Endothelial cell of umbilical vein (primary cell): ENCODE measurements around the gene RBKS. TPM values are rescaled to one million over a fixed set of nuclear protein-coding genes. Genes with fewer than 3 reads are reported as not detected.

Source experiments
- BruUV-seq: library from RNA; stranded (reverse); fragments of 400-500 nt; replicated peaks from 2 replicates; lab custom pipeline; 2021; lab: Mats Ljungman, UMichigan
- CTCF ChIA-PET: fragments of 300-600, 350-600 bp; sonication (Branson Sonifier 250); formaldehyde crosslinking; loops from one replicate; lab custom pipeline; 2021; ENCODE audit warnings: antibody characterized with exemption, inconsistent platforms; lab: Charles Lee
- POLR2A ChIA-PET: fragments of 300-600, 350-600 bp; sonication (Branson Sonifier 250); formaldehyde crosslinking; loops from one replicate; lab custom pipeline; 2021; ENCODE audit warnings: antibody characterized with exemption, inconsistent platforms; lab: Charles Lee
- DNase-seq: peaks from one replicate; pipeline ENCODE4 v3.0.0-alpha.2; 2011; ENCODE audit warnings: low read depth, low spot score
- FAIRE-seq: peaks from 2 replicates; lab custom pipeline; 2011; peaks lifted over from hg19 to GRCh38; lab: Jason Lieb, UNC
- H2AFZ ChIP-seq: 2 replicates; pipeline ENCODE4 v1.6.0; 2012; ENCODE audit warnings: low read depth, low read length, control low read depth, inconsistent platforms
- H3K27ac ChIP-seq: 2 replicates; pipeline ENCODE4 v1.5.1; 2011; ENCODE audit warnings: low read depth, mild to moderate bottlenecking, control low read depth, low read length, moderate library complexity; ENCODE audit not compliant: insufficient read depth
- H3K27me3 ChIP-seq, 2 experiments: 2 replicates each; pipeline versions ENCODE4 v1.6.0 to v1.6.1; 2011; ENCODE audit warnings: low read length in 2 of 2, mixed read lengths in 1 of 2; ENCODE audit not compliant: control insufficient read depth in 2 of 2, insufficient read depth in 2 of 2
- H3K36me3 ChIP-seq, 2 experiments: 2 replicates in 1 of 2; 3 replicates in 1 of 2; pipeline ENCODE4 v1.5.1; 2011; ENCODE audit warnings: low read length in 2 of 2, mild to moderate bottlenecking in 1 of 2, moderate library complexity in 1 of 2; ENCODE audit not compliant: control insufficient read depth in 2 of 2, insufficient read depth in 2 of 2; ENCODE audit errors: extremely low read depth in 1 of 2
- H3K4me1 ChIP-seq: 3 replicates; pipeline ENCODE4 v1.5.1; 2011; ENCODE audit warnings: mild to moderate bottlenecking, low read length; ENCODE audit not compliant: control insufficient read depth, insufficient read depth; ENCODE audit errors: extremely low read depth
- H3K4me2 ChIP-seq: 2 replicates; pipeline ENCODE4 v1.6.1; 2011; ENCODE audit warnings: low read length, control low read depth, mixed read lengths; ENCODE audit not compliant: insufficient read depth
- H3K4me3 ChIP-seq, 3 experiments: fragments of 200-600 bp in 1 of 3; sonication (generic), shearing (Covaris generic) in 1 of 3; replicated peaks in 1 of 3; 2 replicates each; pipeline ENCODE4 v1.5.1; 2011 to 2016; ENCODE audit warnings: control low read depth in 3 of 3, low read length in 3 of 3, mild to moderate bottlenecking in 2 of 3, inconsistent platforms in 1 of 3, low read depth in 1 of 3, moderate library complexity in 1 of 3; ENCODE audit not compliant: insufficient read depth in 1 of 3
- H3K79me2 ChIP-seq: 2 replicates; pipeline ENCODE4 v1.6.0; 2012; ENCODE audit warnings: low read length, inconsistent platforms; ENCODE audit not compliant: control insufficient read depth, insufficient read depth
- H3K9ac ChIP-seq: replicated peaks from 2 replicates; pipeline ENCODE3; 2011; ENCODE audit warnings: low read length, control low read depth; ENCODE audit not compliant: insufficient read depth; ENCODE audit errors: extremely low read depth
- H3K9me1 ChIP-seq: replicated peaks from 3 replicates; pipeline ENCODE4 v1.6.0; 2011; ENCODE audit warnings: mild to moderate bottlenecking, low read length; ENCODE audit not compliant: control insufficient read depth, insufficient read depth; ENCODE audit errors: extremely low read depth
- H3K9me3 ChIP-seq: replicated peaks from 2 replicates; pipeline ENCODE4 v1.5.1; 2012; ENCODE audit warnings: low read length, inconsistent platforms; ENCODE audit not compliant: control insufficient read depth, insufficient read depth
- H4K20me1 ChIP-seq: replicated peaks from 2 replicates; pipeline ENCODE3; 2011; ENCODE audit warnings: mild to moderate bottlenecking, low read length; ENCODE audit not compliant: control insufficient read depth, insufficient read depth; ENCODE audit errors: extremely low read depth
- CTCF ChIP-seq, 2 donors: IDR thresholded peaks; 1 replicate in 1 of 2; 2 replicates in 1 of 2; pipeline ENCODE4 v1.5.1; 2011; ENCODE audit warnings: low read length in 2 of 2, mild to moderate bottlenecking in 2 of 2, moderate library complexity in 2 of 2, control low read depth in 1 of 2, inconsistent platforms in 1 of 2, low read depth in 1 of 2; ENCODE audit not compliant: insufficient read depth in 1 of 2; ENCODE audit errors: extremely low read depth in 1 of 2
- EZH2 ChIP-seq: IDR thresholded peaks from 2 replicates; pipeline ENCODE4 v1.6.1; 2012; ENCODE audit warnings: borderline replicate concordance, low read depth, mild to moderate bottlenecking, moderate library complexity, low read length, inconsistent platforms; ENCODE audit not compliant: severe bottlenecking
- FOS ChIP-seq: IDR thresholded peaks from 2 replicates; pipeline ENCODE4 v1.6.1; 2011; ENCODE audit warnings: mild to moderate bottlenecking, low read length, moderate library complexity, borderline replicate concordance; ENCODE audit not compliant: insufficient read depth
- GATA2 ChIP-seq: IDR thresholded peaks from 2 replicates; pipeline ENCODE4 v1.7.0; 2011; ENCODE audit warnings: low read depth, mild to moderate bottlenecking, moderate library complexity, mixed read lengths, low read length; ENCODE audit not compliant: insufficient read length, insufficient read depth
- JUN ChIP-seq: IDR thresholded peaks from 2 replicates; pipeline ENCODE4 v1.6.1; 2011; ENCODE audit warnings: borderline replicate concordance, low read depth; ENCODE audit not compliant: insufficient read length, insufficient read depth
- MAX ChIP-seq: IDR thresholded peaks from 2 replicates; pipeline ENCODE4 v1.6.1; 2011; ENCODE audit not compliant: insufficient read depth, insufficient read length
- MYC ChIP-seq: IDR thresholded peaks from one replicate; pipeline ENCODE4 v1.6.1; 2011; ENCODE audit warnings: mild to moderate bottlenecking, low read depth, low read length
- POLR2A ChIP-seq: IDR thresholded peaks from 2 replicates; pipeline ENCODE4 v1.6.1; 2012; ENCODE audit warnings: low read depth, mild to moderate bottlenecking, control low read depth, low read length
- POLR2AphosphoS5 ChIP-seq: IDR thresholded peaks from 2 replicates; pipeline ENCODE4 v1.6.1; 2012; ENCODE audit warnings: low read depth, mild to moderate bottlenecking, control low read depth, low read length, moderate library complexity; ENCODE audit not compliant: insufficient read depth
- dilution Hi-C: fragments of 300-500 bp; cut with MboI; formaldehyde crosslinking; loops from one replicate; pipeline ENCODE4 v1.15.0; 2019; ENCODE audit warnings: low sequenced_read_pairs; ENCODE audit not compliant: extremely low pct_ligation_motif_present
- intact Hi-C: fragments of 100-400 bp; cut with micrococcal nuclease; formaldehyde crosslinking; loops from one replicate; pipeline ENCODE4 v1.10.0; 2022
- polyA plus RNA-seq, 4 experiments: library from polyadenylated mRNA; depleted of rRNA in 3 of 4; stranded (reverse) in 3 of 4; unstranded in 1 of 4; fragments of >200 nt; gene quantifications; 2 replicates each; pipeline versions ENCODE4 v1.2.1 to v1.2.3, GENCODE V29; 2011 to 2012; ENCODE audit warnings: missing spikeins in 1 of 4
- total RNA-seq: library from RNA; stranded (reverse); gene quantifications from 2 replicates; pipeline ENCODE4 v1.2.3, GENCODE V29; 2021

The RBKS gene
- total and polyA plus RNA-seq, 2 donors (not counting 3 experiments of a cell fraction or from before 2014, with no cell fraction given): 0.64 to 1.8 TPM

GRCh38 chr2:27925766-27926472 is 35.7 kb upstream of the RBKS start:
- intact Hi-C loops: no loop called here
- no peak for FAIRE-seq
- H3K27ac ChIP-seq: no peak overlapping the region
- no peak overlapping the region for H3K9ac ChIP-seq
- dilution Hi-C loops: no loop called here
- peaks cover 0 to 3% of the 10 kb centered on the region in 2 experiments for H3K36me3 ChIP-seq
- H4K20me1 ChIP-seq: no peaks in the 10 kb centered on the region
- H3K79me2 ChIP-seq: no peaks in the 10 kb centered on the region
- H2AFZ ChIP-seq: no peak overlapping the region
- no TSS peak for BruUV-seq
- no peaks in the 10 kb centered on the region for H3K27me3 ChIP-seq
- H3K4me3 ChIP-seq: no peak overlapping the region
- H3K4me1 ChIP-seq: peaks cover 10% of the 10 kb centered on the region
- ChIA-PET POLR2A (no interaction called here), CTCF (interaction anchor here (0.7 to 1.1 kb wide), 4 partner anchors 11 to 203 kb away, joined by 3 to 5 read pairs (median 3); no protein-coding TSS in a partner anchor)
- no peaks in the 10 kb centered on the region for H3K9me1 ChIP-seq
- H3K9me3 ChIP-seq: no peaks in the 10 kb centered on the region
- DNase-seq: no peak
- no peak overlapping the region for H3K4me2 ChIP-seq
- no peak for TF ChIP-seq CTCF (IDR thresholded peaks at IDR 0.05; ENCODE audit: extremely low read depth in 1 of 2, insufficient read depth in 1 of 2, low read depth in 1 of 2, low read length in 2 of 2)
- no peak for TF ChIP-seq EZH2
- TF ChIP-seq POLR2AphosphoS5: no peak
- TF ChIP-seq MYC: no peak
- no peak for TF ChIP-seq JUN
- no peak for TF ChIP-seq MAX
- no peak for TF ChIP-seq GATA2
- TF ChIP-seq POLR2A: no peak
- no peak for TF ChIP-seq FOS
